ENCODE results near the gene PXMP2.

GRCh38 chr12:132740313-132740646 is 52.9 kb downstream of the PXMP2 start:
- TF ChIP-seq CTCF (conservative IDR thresholded peaks at IDR 0.05; ENCODE audit: low read length) (no peak), EZH2phosphoT487 (IDR thresholded peaks at IDR 0.05; ENCODE audit: borderline replicate concordance) (no peak)
